AG10803 (cell line): ENCODE measurements around the gene PELI3.

ENCODE experiments used
- DNase-seq: peaks from one replicate; pipeline ENCODE4 v3.0.0; 2010; ENCODE audit warnings: low read depth
- H3K4me3 ChIP-seq: 2 replicates; pipeline ENCODE4 v1.5.1; 2011; ENCODE audit warnings: mild to moderate bottlenecking, low read length, control low read depth
- CTCF ChIP-seq: conservative IDR thresholded peaks from 2 replicates; pipeline ENCODE4 v1.5.1; 2011; ENCODE audit warnings: mild to moderate bottlenecking, low read length, control low read depth, inconsistent platforms

PELI3 gene

GRCh38 chr11:66464916-66465315 is 1.8 kb upstream of the PELI3 start:
- H3K4me3 ChIP-seq, result no peak overlapping the region
- TF ChIP-seq CTCF, result no peak
- no peak for DNase-seq

GRCh38 chr11:66465373-66466224 is 1.1 kb upstream of the PELI3 start:
- TF ChIP-seq CTCF, result no peak
- H3K4me3 ChIP-seq, result peak overlapping the region; percentile 73

GRCh38 chr11:66467034-66467659 is 442 bp downstream of the PELI3 start:
- DNase-seq, result peak; percentile 28

More at GRCh38 chr11:66465373-66466224, 1.1 kb upstream of the PELI3 start:
- no peak for DNase-seq

GRCh38 chr11:66467756-66468155 is 1.1 kb downstream of the PELI3 start:
- DNase-seq, result no peak
- TF ChIP-seq CTCF, result no peak
- H3K4me3 ChIP-seq, result peak overlapping the region; percentile 73

More at GRCh38 chr11:66467034-66467659, 442 bp downstream of the PELI3 start:
- 0 out of 2 replicates have a peak, but pooled peaks have one; percentile 2 for TF ChIP-seq CTCF
- H3K4me3 ChIP-seq, result peak overlapping the region; percentile 73

- H3K4me3 ChIP-seq, result no peak overlapping the region
- TF ChIP-seq CTCF, result no peak
- DNase-seq, result no peak
Measured at GRCh38 chr11:66468691-66469090, 2.0 kb downstream of the PELI3 start.

GRCh38 chr11:66469441-66469840 is 2.7 kb downstream of the PELI3 start:
- no peak for TF ChIP-seq CTCF
- no peak for DNase-seq
- no peak overlapping the region for H3K4me3 ChIP-seq

GRCh38 chr11:66470015-66470414 is 3.3 kb downstream of the PELI3 start:
- TF ChIP-seq CTCF, result no peak
- H3K4me3 ChIP-seq, result no peak overlapping the region
- DNase-seq, result no peak
